AG09309 (cell line): ENCODE measurements around the gene TMEM208.
A peak's percentile ranks its signal among the peaks of the same experiment; 100 is the strongest.

Experiments used
- DNase-seq: peaks from one replicate; pipeline ENCODE4 v3.0.0-alpha.2; 2010; ENCODE audit warnings: low read depth
- H3K4me3 ChIP-seq: 2 replicates; pipeline ENCODE4 v1.5.1; 2011; ENCODE audit warnings: mild to moderate bottlenecking, low read depth, low read length, moderate library complexity; ENCODE audit not compliant: control insufficient read depth
- TF ChIP-seq, protein P1 (sequence below): IDR thresholded peaks from 2 replicates; pipeline ENCODE4 v1.5.1; 2011; ENCODE audit warnings: mild to moderate bottlenecking, low read depth, low read length, inconsistent platforms; ENCODE audit not compliant: insufficient read depth, control insufficient read depth; ENCODE audit errors: missing control alignments

The TMEM208 gene

DNA sequence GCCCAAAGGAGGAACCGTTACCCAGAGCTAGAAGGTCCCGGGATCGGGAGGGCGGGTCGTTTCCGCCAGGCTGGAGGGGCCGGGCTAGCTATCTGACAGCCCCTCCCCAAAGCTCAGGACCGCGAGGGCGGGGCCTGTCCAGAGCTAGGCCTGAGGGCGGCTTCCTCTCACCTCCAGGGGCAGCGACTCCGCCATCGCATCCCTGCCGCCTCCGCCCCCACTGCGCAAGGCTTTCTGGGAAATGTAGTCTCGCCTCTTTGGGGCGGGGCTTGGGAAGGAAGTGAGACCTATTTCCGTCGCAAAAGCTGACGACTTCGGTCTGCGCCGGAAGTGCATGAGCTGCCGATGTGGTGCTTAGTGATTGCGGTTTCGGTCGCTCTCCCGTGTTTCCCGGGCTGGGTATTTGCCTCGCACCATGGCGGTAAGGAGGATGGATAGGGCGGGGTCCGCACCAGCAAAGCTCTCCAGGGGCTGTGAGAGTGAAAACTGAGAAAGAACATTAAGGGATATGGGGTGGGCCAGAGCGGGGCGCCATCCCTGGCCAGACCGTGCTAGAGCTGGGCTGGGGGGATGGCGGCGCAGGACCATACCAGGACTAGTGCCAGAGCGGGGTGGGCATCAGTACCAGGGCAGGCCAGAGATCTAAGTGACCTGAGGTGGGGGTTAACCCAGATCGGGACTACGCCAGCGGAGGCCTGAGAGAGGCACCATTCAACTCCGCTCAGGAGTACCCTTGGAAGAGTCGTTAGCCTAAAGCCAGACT lies at the start of gene TMEM208:
Gene TMEM208, plus strand, starts transcription at position 327 of the 763 bp plus-strand sequence. Its CDS starts 89 bp downstream, at position 416.
- peak within 1 kb of the TSS; percentile 95 for H3K4me3 ChIP-seq
- TF ChIP-seq, protein P1, sequence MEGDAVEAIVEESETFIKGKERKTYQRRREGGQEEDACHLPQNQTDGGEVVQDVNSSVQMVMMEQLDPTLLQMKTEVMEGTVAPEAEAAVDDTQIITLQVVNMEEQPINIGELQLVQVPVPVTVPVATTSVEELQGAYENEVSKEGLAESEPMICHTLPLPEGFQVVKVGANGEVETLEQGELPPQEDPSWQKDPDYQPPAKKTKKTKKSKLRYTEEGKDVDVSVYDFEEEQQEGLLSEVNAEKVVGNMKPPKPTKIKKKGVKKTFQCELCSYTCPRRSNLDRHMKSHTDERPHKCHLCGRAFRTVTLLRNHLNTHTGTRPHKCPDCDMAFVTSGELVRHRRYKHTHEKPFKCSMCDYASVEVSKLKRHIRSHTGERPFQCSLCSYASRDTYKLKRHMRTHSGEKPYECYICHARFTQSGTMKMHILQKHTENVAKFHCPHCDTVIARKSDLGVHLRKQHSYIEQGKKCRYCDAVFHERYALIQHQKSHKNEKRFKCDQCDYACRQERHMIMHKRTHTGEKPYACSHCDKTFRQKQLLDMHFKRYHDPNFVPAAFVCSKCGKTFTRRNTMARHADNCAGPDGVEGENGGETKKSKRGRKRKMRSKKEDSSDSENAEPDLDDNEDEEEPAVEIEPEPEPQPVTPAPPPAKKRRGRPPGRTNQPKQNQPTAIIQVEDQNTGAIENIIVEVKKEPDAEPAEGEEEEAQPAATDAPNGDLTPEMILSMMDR = peak; percentile 5
- peak; percentile 88 for DNase-seq

DNA sequence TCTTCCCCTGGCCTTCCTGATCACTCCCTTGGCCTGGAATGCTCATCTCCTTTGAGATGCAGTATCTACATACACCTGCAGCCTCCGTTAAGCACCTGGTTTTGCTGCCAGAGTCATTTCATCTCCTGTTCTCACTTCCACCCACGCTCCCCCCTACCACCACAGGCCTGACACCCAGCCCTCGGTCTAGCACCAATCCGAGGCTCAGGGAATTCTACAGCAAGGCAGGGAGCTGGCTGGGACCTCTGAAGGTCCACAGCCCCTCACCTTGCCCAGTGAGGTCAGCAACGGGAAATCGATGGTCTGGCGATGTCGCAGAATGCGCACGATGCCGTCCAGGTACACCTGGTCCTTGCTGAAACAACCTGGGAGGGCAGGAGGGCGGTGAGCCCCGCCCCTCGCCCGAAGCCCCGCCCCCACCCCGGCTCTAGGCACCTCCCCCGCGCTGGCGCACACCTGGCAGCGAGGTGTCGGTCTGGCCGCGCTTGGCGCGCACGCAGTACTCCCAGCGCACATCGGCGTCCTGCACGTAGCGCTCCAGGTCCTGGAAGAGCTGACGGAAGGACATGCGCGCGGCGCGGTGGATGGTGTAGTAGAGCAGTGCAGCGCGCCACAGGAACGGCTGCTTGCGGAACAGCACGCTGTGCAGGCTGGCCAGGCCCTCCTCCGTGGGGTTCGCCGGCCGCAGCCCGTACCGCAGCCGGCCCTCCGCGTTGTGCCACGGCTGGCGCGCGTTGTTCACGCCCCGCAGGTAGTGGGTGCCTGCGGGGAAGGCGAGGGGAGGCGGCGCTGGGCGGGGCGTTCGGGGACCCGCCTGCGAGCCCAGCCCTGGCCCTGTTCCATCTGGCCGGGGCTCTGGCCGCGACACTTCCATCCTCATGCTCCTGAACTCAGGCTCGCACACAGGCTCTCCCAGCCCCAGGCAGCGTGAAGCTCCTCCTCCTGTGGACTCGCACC lies 48.9 kb upstream of the TMEM208 start:
- H3K4me3 ChIP-seq = peak overlapping the region; percentile 26
- DNase-seq = no peak
- TF ChIP-seq, protein P1 = no peak

DNA sequence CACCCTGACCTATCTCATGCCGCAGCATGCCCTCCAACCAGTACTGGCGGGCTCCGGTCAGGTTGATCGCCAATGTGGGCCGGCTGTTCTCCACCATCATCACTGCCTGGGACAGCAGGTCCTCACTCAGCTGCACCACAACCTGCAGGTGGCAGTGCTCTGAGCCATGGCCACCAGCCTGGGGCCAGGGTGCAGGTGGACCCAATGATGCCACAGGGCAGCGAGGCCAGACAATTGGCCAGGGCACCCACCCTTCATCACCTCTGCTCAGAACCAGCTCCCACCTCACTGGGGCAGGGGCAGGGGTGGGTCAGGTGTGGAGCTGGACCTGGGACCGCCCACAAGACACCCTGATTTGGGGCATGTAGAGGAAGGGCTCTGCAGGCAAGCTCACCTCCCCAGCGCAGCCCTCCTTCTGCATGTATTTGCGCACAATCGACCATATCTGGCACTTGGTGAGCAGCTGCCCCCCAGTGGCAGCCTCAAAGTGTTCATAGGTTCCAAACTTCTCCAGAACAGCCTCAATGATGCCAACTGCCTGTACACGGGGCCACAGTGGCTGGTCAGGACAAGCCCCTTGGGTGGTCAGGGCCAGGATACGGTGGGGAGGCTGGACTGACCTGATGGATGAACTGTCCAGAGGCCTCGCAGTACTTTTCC lies 47.4 kb upstream of the TMEM208 start:
- no peak for DNase-seq
- no peak overlapping the region for H3K4me3 ChIP-seq
- TF ChIP-seq, protein P1 = no peak

DNA sequence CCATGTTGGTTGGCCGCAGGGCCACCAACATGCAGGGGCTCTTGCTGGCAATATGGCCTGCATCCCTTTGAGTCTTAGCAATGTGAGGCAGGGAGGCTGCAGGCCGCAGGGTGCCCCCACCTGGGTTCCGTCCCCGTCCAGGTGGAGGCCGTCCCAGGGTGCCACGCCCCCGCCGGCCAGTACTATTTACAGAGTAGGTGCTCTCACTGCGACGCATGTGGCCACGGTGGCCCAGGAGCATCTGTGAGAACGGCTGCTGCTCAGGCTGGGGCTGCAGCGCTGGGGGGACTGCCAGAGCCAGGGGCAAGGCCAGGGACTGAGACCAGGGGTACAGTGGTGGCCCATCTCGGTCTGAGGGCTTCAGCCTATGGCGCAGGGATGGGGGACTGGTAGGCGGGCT lies 46.8 kb upstream of the TMEM208 start:
- no peak overlapping the region for H3K4me3 ChIP-seq
- TF ChIP-seq, protein P1 = no peak
- no peak for DNase-seq

DNA sequence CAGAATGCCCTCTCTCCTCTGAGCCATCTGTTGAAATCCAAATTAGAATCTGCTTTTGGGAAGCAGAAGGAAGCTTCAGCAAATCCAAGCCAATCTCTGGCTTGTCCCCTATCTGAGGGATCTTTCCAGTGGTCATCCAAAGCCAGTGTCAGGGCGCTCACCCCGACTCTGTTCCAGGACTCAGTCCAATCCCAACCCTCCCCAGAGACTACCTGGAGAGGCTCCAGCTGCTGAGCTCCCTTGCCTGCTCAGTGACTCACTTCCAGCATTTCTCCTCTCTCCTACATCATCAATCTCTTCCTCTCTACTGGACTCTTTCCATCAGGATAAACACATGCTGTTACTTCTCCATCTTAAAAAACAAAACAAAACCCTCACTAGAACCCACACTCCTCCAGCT lies 45.6 kb upstream of the TMEM208 start:
- H3K4me3 ChIP-seq = no peak overlapping the region
- DNase-seq = peak; percentile 52
- TF ChIP-seq, protein P1 = no peak

DNA sequence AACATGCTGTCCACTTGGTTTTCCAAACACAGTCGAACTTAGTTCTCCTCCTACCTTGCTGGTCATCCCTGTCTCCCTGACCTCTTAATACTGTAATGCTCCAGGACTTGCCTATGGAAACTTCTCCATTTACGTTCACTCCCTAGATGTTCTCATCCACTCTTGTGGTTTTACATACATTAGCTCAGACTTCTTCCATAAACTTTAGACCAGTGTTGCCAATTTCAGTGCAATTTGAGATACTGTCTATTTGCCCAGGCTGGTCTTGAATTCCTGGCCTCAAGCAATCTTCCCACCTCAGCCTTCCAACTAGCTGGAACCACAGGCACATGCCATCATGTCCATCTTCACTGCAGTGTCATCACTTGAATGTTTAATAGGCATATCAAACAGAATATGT lies 44.6 kb upstream of the TMEM208 start:
- TF ChIP-seq, protein P1 = no peak
- DNase-seq = no peak
- H3K4me3 ChIP-seq = no peak overlapping the region
